Ramos (cell line): ENCODE results near the gene DIPK1B.

ENCODE experiments used
- in situ Hi-C: fragments of 300-500 bp; cut with MboI; formaldehyde crosslinking; loops from one replicate; pipeline ENCODE4 v1.14.3; 2022; ENCODE audit warnings: low sequenced_read_pairs; ENCODE audit not compliant: unreplicated experiment

DIPK1B gene

DNA sequence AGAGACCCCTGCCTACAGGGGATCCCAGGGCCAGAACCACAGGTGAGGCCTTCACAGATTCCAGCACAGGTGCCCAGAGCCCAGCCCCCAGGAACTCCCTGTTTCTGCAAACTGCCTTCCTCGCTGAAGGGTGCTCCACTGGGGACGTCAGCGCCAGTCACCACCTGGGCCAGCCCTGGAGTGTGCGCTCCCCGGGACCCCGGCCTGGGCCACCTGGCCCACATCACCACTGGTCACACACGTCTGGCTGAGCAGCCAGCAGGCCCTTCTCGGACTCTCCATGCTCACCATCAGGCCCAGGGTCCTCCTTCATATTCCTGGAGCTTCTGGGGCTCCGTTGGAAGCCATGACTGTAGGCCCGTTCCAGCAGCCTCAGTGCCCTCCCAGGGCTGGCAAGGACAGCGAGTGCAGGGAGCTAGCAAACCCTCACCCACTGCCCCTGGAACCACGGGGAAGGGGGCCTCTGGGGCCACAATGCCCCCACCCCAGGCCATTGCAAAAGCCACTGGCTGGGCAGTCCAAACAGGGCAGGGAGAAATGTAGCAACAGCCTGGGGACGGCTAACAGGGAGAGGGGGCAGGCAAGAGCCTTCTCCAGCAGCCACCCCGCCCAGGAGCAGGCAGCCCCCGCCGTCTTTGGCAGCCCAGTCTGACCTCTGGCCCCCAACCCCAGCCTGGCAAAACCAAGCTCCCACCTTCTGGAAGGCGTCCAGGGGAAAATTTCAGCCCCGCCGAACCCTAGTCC lies 26.4 kb upstream of the DIPK1B start:
- in situ Hi-C loops = no loop called here

GRCh38 chr9:136686534-136686793 lies 25.9 kb upstream of the DIPK1B start:
- in situ Hi-C loops = no loop called here

DNA sequence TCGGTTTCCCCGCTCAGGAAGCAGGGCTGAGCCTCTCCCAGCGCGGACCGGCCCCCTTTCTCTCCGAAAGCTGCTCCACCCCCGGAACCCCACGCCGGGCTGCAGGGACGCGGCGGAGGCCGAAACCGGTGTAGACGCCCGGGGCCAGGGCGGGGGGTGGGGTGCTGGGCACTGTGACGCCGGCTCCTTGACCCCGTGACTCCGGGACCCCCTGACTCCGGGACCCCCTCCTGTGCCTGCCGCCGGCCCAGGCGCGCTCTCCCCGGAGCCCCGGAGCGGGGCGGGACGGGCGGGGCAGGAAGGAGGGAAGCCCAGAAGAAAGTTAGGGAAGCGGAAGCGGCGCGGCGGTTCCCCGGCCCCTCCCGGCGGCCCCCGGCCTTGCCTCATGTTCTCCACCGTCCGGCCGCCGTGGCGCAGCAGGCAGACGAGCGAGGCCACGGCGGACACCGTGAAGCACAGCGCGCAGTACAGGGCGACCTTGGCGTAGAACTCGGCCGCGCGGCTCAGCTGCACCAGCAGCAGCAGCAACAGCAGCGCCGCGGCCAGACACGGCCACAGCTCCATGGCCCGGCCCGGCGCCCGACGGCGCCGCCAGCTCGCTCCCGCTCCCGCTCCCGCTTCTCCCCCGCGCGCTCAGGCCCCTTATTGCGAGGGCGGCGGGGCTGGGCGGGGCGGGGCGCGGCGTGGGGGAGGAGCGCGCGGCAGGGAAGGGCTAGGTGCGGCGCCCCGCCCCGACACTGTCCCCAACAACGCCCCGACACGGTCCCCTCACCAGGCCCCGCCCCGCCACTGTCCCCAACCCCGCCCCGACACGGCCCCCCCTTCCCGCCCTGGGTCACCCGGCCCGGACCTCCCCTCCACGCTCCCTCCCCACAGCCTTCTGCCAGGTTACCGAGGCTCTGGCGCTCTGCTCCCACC lies 25.3 kb upstream of the DIPK1B start, which contains the start of gene AGPAT2:
Gene AGPAT2 (minus strand): TSS at position 664 of the 918 bp plus-strand sequence. CDS start 100 bp downstream, at position 564.
- in situ Hi-C loops = no loop called here

- in situ Hi-C loops = no loop called here
These were observed 24.6 kb upstream of the DIPK1B start for GRCh38 chr9:136687721-136688223.

- in situ Hi-C loops = no loop called here
These were observed 23.9 kb upstream of the DIPK1B start for GRCh38 chr9:136688274-136689107.

DNA sequence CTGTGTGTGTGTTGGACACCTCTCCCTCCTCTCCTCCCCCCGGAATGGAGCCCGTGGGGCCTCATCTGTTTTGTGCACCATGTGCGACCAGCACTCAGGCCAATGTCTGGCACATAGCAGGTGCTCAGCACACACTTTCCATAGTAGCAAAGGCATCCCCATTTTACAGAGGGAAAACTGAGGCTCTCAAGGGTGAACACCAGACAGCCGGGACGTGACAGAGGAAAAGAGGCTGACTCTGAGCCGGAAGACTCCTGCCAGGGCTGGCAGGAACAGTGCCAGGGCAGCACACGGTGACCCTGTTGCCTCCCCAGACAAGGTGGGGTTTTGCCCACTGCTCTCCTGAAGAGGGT lies 23.3 kb upstream of the DIPK1B start:
- in situ Hi-C loops = no loop called here

- in situ Hi-C loops = no loop called here
These were observed 22.1 kb upstream of the DIPK1B start for GRCh38 chr9:136690104-136690805.

- in situ Hi-C loops = no loop called here
These were observed 21.5 kb upstream of the DIPK1B start for GRCh38 chr9:136690806-136691261.

- in situ Hi-C loops = no loop called here
These were observed 20.8 kb upstream of the DIPK1B start for GRCh38 chr9:136691316-136692184.

DNA sequence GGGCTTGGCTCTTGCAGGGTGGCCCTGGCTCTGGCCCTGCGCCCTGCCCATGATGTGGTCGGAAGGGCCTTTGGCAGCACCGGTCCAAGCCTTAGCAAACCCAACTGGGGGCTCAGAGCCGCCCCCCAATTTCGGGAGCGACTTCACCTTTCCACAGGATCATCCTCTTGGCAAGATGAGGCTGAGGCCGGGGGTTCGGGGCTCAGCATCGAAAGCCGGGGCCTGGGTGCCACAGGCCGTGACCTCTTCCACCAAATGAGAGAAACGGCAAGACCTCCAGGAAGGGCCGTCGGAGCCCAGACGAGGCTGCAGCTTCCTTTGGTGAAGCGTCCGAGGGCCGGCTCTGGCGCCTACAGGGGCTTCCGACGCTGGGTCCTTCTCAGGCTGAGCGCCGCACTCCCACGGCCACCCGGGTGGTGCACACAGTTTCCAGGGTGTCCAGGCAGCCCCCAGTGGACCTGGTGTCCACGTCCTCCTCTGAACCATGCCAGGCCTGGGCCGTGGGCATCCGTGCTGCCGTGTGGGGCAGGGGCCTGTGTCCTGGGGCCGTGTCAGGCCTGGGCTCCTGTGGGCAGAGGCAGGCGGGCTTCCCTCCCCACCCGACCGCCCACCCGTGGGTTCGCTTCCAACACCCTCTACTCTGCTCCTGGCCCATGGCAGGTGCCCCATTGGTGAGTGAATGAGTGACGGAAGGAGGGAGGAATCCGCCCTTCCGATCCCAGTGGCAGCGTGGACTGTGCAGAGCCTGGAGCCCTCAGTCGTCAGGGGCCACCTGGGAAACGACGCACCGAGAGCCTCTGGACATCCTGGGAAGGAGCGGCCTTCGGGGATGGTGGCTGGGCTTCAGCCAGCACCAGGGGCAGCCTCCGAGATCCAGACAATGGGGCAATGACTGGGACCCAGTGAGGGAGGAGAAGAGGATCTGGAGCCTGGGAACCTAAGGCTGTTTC lies 19.9 kb upstream of the DIPK1B start:
- in situ Hi-C loops = no loop called here

- in situ Hi-C loops = no loop called here
These were observed 19.3 kb upstream of the DIPK1B start for GRCh38 chr9:136693135-136693489.

DNA sequence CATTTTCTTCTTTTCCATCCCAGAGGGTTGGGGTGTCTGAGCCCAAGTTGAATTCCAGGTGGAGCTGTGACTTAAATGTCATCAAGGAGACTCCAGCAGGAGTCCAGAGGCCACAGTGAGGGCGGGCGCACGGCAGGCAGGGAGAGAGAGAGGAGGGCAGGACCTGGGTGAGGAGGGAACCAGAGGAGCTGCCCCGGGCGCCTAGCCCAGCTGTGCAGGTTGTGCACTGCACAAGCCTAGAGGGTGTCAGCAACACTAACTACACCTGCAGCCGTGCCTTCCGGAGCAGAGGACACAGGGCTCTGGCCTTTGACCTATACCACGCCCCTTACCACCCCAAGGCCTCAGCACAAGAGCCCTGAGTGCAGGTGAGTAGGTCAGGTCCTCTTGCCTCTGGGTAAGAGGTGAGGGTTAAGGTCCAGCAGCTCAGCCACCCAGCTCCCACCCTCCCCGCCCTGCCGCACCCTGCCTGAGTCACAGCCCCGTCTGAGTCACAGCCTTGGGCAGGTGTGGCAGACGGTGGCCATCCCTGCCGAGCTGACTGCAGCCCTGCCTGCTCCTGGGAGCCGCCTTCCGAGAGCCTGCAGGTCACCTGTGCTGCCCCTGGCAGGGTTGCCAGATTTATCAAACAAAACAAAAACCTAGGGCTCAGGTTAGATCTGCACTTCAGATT lies 18.7 kb upstream of the DIPK1B start:
- in situ Hi-C loops = no loop called here

GRCh38 chr9:136694163-136694871 lies 18.1 kb upstream of the DIPK1B start:
- in situ Hi-C loops = no loop called here

DNA sequence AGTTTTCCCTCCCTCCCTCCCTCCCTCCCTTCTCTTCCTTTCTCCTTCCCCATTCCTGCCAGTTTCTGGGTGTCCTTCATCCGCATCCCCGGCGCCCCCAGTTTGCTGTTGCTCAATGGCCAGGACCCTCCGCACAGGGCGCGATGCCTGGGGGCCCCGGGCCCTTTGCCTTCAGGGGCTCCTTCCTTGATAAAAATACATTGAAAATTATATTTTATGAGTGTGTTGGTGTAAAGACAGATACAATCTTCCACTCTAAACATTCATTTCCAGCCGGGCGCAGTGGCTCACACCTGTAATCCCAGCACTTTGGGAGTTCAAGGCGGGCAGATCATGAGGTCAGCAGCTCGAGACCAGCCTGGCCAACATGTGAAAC lies 17.5 kb upstream of the DIPK1B start:
- in situ Hi-C loops = no loop called here

GRCh38 chr9:136695435-136695895 lies 16.9 kb upstream of the DIPK1B start:
- in situ Hi-C loops = no loop called here

GRCh38 chr9:136695955-136696354 lies 16.4 kb upstream of the DIPK1B start:
- in situ Hi-C loops = no loop called here

GRCh38 chr9:136696502-136696901 lies 15.9 kb upstream of the DIPK1B start:
- in situ Hi-C loops = no loop called here
